Measurements from ENCODE around the gene LRRC4C. TPM values are rescaled to one million over a fixed set of nuclear protein-coding genes. Genes with fewer than 3 reads are reported as not detected.

Gene LRRC4C
- total RNA-seq, 1 donor from 2014 or later, result 2.2 TPM

DNA sequence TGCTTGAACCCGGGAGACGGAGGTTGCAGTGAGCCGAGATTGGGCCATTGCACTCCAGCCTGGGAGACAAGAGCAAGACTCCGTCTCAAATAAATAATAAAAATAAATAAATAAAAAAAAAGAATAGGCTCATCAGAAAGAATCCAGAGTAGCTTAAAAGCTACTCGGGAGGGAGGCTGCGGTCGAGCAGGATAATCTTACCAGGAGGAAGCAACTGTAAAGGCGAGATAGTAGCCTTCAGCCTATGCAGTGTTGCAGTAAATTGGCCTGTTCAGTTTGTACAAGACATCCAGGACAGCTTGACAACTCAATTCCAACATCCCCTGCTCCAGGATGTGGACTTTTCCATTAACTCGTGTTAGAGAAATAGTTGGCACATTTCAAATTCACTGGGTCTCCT, 1164.7 kb downstream of the LRRC4C start:
- no peaks in the 10 kb centered on the region for H3K27me3 ChIP-seq
- no peak overlapping the region for H3K27ac ChIP-seq
- TF ChIP-seq, protein P1, sequence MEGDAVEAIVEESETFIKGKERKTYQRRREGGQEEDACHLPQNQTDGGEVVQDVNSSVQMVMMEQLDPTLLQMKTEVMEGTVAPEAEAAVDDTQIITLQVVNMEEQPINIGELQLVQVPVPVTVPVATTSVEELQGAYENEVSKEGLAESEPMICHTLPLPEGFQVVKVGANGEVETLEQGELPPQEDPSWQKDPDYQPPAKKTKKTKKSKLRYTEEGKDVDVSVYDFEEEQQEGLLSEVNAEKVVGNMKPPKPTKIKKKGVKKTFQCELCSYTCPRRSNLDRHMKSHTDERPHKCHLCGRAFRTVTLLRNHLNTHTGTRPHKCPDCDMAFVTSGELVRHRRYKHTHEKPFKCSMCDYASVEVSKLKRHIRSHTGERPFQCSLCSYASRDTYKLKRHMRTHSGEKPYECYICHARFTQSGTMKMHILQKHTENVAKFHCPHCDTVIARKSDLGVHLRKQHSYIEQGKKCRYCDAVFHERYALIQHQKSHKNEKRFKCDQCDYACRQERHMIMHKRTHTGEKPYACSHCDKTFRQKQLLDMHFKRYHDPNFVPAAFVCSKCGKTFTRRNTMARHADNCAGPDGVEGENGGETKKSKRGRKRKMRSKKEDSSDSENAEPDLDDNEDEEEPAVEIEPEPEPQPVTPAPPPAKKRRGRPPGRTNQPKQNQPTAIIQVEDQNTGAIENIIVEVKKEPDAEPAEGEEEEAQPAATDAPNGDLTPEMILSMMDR (IDR thresholded peaks at IDR 0.05), result no peak
- ATAC-seq (no peak), DNase-seq (no peak)
- H3K4me1 ChIP-seq, result no peaks in the 10 kb centered on the region
- H3K9me3 ChIP-seq, result no peaks in the 10 kb centered on the region
- intact Hi-C loops (cut with DNase I), result no loop called here
- no peak overlapping the region for H3K4me3 ChIP-seq
- H3K36me3 ChIP-seq, result no peaks in the 10 kb centered on the region

DNA sequence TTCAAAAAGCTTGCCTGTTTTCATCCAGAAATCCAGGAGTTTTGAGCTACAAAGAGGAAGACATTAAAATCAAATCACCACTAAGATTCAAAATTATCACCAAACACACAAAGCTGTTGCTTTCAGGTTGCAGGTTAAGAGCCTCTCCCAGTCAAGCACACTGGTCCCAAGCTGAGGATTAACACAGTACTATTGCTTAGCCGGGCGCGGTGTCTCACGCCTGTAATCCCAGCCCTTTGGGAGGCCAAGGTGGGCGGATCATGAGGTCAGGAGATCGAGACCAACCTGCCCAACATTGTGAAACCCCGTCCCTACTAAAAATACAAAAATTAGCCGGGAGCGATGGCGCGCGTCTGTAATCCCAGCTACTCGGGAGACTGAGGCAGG, 1165.1 kb downstream of the LRRC4C start:
- no peak for DNase-seq
- intact Hi-C loops (cut with DNase I), result no loop called here
- Histone ChIP-seq H3K4me3 (no peak overlapping the region), H3K9me3 (no peaks in the 10 kb centered on the region), H3K4me1 (no peaks in the 10 kb centered on the region), H3K36me3 (no peaks in the 10 kb centered on the region), H3K27me3 (no peaks in the 10 kb centered on the region), H3K27ac (no peak overlapping the region)
- ATAC-seq, result no peak
- TF ChIP-seq, protein P1 (IDR thresholded peaks at IDR 0.05), result peak; percentile 3

- intact Hi-C loops (cut with DNase I), result no loop called here
- Histone ChIP-seq H3K4me3 (peak overlapping the region; percentile 65), H3K27ac (peak overlapping the region; percentile 56), H3K27me3 (no peaks in the 10 kb centered on the region), H3K36me3 (no peaks in the 10 kb centered on the region), H3K9me3 (no peaks in the 10 kb centered on the region), H3K4me1 (no peaks in the 10 kb centered on the region)
- TF ChIP-seq, protein P1 (IDR thresholded peaks at IDR 0.05), result peak; percentile 88
- peak; percentile 98 for ATAC-seq
- peak; percentile 75 for DNase-seq
Observed at GRCh38 chr11:40293655-40294348, 1165.7 kb downstream of the LRRC4C start.

DNA sequence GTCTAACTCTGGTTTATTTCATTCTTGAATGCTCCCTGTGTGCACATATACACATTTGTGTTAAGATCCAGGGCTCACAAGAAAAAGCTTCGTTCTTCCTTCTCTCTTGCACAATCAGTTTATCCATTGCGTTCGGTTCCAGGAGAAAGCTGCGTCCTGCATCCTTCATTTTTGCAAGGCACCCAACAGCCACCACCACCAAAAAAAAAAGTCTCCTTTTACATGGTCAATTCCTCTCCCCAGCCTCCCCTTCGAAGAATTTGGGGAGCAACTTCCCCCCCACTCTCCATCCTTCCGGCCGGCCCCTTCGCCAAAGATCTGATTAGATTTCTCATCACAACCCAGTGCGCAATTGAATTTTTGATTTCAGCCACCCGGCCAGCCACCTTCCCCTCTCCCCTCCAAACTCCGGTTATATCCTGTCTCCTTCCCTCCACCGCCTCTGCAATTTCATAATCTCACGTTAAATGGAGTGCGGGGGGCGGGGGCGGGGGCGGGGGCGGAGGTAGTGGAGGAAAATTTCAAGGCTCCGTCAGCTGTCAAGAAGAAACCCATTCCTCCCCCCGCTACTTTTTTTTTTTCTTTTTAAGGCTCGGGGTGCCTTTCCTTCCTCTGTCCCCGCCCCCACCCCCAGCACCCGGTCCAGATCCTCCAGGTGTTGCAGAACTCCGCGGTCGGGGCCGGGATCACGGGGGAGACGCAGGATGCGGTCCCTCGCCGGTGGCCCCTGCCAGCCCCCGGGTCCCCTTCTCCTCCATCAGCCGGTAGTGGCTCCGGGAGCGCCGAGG, 1166.5 kb downstream of the LRRC4C start:
- intact Hi-C loops (cut with DNase I), result no loop called here
- Histone ChIP-seq H3K4me3 (peak overlapping the region; percentile 65), H3K27me3 (no peaks in the 10 kb centered on the region), H3K36me3 (no peaks in the 10 kb centered on the region), H3K4me1 (no peaks in the 10 kb centered on the region), H3K9me3 (no peaks in the 10 kb centered on the region), H3K27ac (no peak overlapping the region)
- ATAC-seq (no peak), DNase-seq (no peak)
- TF ChIP-seq, protein P1 (IDR thresholded peaks at IDR 0.05), result no peak

DNA sequence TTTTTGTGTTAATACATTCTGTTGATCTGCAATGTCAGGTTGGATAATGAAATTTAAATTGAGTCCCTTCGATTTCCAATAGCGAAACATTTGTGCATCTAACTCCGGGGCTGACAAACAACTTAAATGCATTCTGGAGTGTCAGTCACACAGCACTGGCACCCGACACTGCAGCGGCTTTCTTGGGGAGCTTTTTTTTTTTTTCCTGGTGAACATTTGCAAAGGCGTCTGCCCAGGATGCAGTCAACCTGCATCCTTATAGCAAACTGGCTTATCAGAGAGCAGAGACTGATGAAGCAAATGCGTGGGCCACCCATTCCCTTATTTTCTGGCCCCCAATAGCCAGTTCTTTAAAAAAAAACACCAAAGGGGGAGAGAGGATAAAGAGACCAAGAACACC, 1167.7 kb downstream of the LRRC4C start:
- Histone ChIP-seq H3K36me3 (no peaks in the 10 kb centered on the region), H3K27me3 (no peaks in the 10 kb centered on the region), H3K27ac (no peak overlapping the region), H3K4me1 (no peaks in the 10 kb centered on the region), H3K9me3 (no peaks in the 10 kb centered on the region), H3K4me3 (peak overlapping the region; percentile 12)
- ATAC-seq (no peak), DNase-seq (no peak)
- intact Hi-C loops (cut with DNase I), result no loop called here
- TF ChIP-seq, protein P1 (IDR thresholded peaks at IDR 0.05), result no peak

Data from upper lobe of right lung (tissue), 1 donor.